Stomach (tissue), 9 donors: Measurements from ENCODE around the gene CFAP65. TPM values are rescaled to one million over a fixed set of nuclear protein-coding genes. Genes with fewer than 3 reads are reported as not detected.

Experiments used
- DNase-seq, 2 donors: peaks; one replicate each; pipeline versions ENCODE4 v3.0.0 to v3.0.0-alpha.2; 2013 to 2019
- H3K27ac ChIP-seq, 5 donors: fragments of 200-600 bp in 4 of 5; sonication (generic) in 4 of 5; one replicate each; pipeline ENCODE4 v1.5.1; 2013 to 2019; ENCODE audit warnings: mild to moderate bottlenecking in 1 of 5, moderate library complexity in 1 of 5
- H3K27me3 ChIP-seq, 3 donors: fragments of 200-600 bp; sonication (generic); one replicate each; pipeline ENCODE4 v1.5.1; 2017 to 2019; ENCODE audit warnings: mixed run types in 1 of 3
- H3K36me3 ChIP-seq, 4 donors: fragments of 200-600 bp; sonication (generic); 1 replicate in 3 of 4; 2 replicates in 1 of 4; pipeline ENCODE4 v1.5.1; 2016 to 2019
- H3K4me1 ChIP-seq, 4 donors: fragments of 200-600 bp; sonication (generic); one replicate each; pipeline ENCODE4 v1.5.1; 2016 to 2019
- H3K4me3 ChIP-seq, 4 donors: fragments of 200-600 bp; sonication (generic) in 3 of 4; one replicate each; pipeline ENCODE4 v1.5.1; 2016 to 2019; ENCODE audit warnings: mild to moderate bottlenecking in 1 of 4
- H3K9me3 ChIP-seq, 4 donors: fragments of 200-600 bp; sonication (generic); one replicate each; pipeline ENCODE4 v1.5.1; 2016 to 2019
- CTCF ChIP-seq, 7 experiments: fragments of 450-650 bp in 4 of 7; fragments of 200-600 bp in 3 of 7; sonication (generic) in 3 of 7; IDR thresholded peaks; one replicate each; pipeline ENCODE4 v1.5.1; 2016 to 2019; ENCODE audit warnings: antibody characterized with exemption in 7 of 7, control low read depth in 2 of 7, mild to moderate bottlenecking in 1 of 7
- EP300 ChIP-seq: sonication (generic); formaldehyde crosslinking; IDR thresholded peaks from one replicate; pipeline ENCODE4 v1.6.1; 2017; ENCODE audit warnings: antibody characterized with exemption
- POLR2A ChIP-seq, 4 donors: fragments of 450-650 bp; IDR thresholded peaks; one replicate each; pipeline ENCODE4 v1.6.1; 2016; ENCODE audit warnings: antibody characterized with exemption in 4 of 4, control low read depth in 2 of 4, mild to moderate bottlenecking in 1 of 4, moderate library complexity in 1 of 4
- POLR2AphosphoS5 ChIP-seq, 3 donors: sonication (generic); formaldehyde crosslinking; IDR thresholded peaks; one replicate each; pipeline ENCODE4 v1.6.1; 2016; ENCODE audit warnings: antibody characterized with exemption in 3 of 3
- WGBS, 5 donors: extraction: QIAGEN DNeasy Blood & Tissue Kit in 3 of 5; methylation state at CpG; one replicate each; pipeline versions ENCODE4 v1.1.5 to v1.1.7; 2013 to 2018; 5-methylcytosine and 5-hydroxymethylcytosine counted together
- intact Hi-C: fragments of 100-400 bp; cut with DNase I; formaldehyde crosslinking; loops from one replicate; pipeline ENCODE4 v1.15.1; 2023; ENCODE audit warnings: low total_unique reads
- polyA plus RNA-seq, 3 donors: library from polyadenylated mRNA; stranded (reverse); fragments of 200-250 nt; gene quantifications; one replicate each; pipeline ENCODE4 v1.2.3, GENCODE V29; 2013
- small RNA-seq, 4 donors: library from RNA; depleted of rRNA; stranded (forward); fragments of <200 nt; gene quantifications; one replicate each; pipeline ENCODE3, GENCODE V24; 2016
- total RNA-seq, 5 donors: library from RNA; depleted of rRNA; stranded (reverse); fragments of >200 nt; gene quantifications; one replicate each; pipeline versions ENCODE4 v1.1.0 to v1.2.3, GENCODE V29; 2014 to 2016
- donor health status: healthy with polysubstance abuse.
- donor health status: Bipolar disorder and iron deficiency.
- donor health status: healthy.

CFAP65 gene
- total and polyA plus RNA-seq, 8 donors = 0.10 to 2.6 TPM; not detected in 6

- TF ChIP-seq CTCF (IDR thresholded peaks at IDR 0.05) (no peak), POLR2A (IDR thresholded peaks at IDR 0.05) (no peak), EP300 (no peak), POLR2AphosphoS5 (IDR thresholded peaks at IDR 0.05) (no peak)
- Histone ChIP-seq H3K27ac (no peak overlapping the region), H3K27me3 (peaks cover 32 to 99% (median 59%) of the 10 kb centered on the region in 3 donors), H3K4me3 (no peak overlapping the region), H3K36me3 (no peaks in the 10 kb centered on the region), H3K9me3 (peaks cover 0 to 4% (median 0%) of the 10 kb centered on the region in 4 donors), H3K4me1 (peaks cover 17 to 25% (median 23%) of the 10 kb centered on the region in 4 donors)
- peak in 1 of 2 donors; percentile 52 for DNase-seq
- 50 to 70% (median 56%) methylated on average over 4 of the region's 4 CpGs for WGBS, 5 donors
- intact Hi-C loops = no loop called here
Observed at GRCh38 chr2:218957671-218958070, 83.6 kb downstream of the CFAP65 start.

- no peaks in the 10 kb centered on the region for H3K9me3 ChIP-seq
- H3K36me3 ChIP-seq = no peaks in the 10 kb centered on the region
- no peak for DNase-seq
- 41 to 69% (median 48%) methylated on average over 1 of the region's 1 CpG for WGBS, 5 donors
- TF ChIP-seq POLR2A (IDR thresholded peaks at IDR 0.05) = no peak
- TF ChIP-seq CTCF (IDR thresholded peaks at IDR 0.05) = no peak
- no peak for TF ChIP-seq EP300
- no peak for TF ChIP-seq POLR2AphosphoS5 (IDR thresholded peaks at IDR 0.05)
- intact Hi-C loops = no loop called here
- H3K27ac ChIP-seq = no peak overlapping the region
- H3K4me1 ChIP-seq = peaks cover 17 to 22% (median 20%) of the 10 kb centered on the region in 4 donors
- H3K4me3 ChIP-seq = no peak overlapping the region
- H3K27me3 ChIP-seq = peaks cover 16 to 98% (median 42%) of the 10 kb centered on the region in 3 donors
Observed at GRCh38 chr2:218956039-218956438, 85.3 kb downstream of the CFAP65 start.

- H3K27ac ChIP-seq = no peak overlapping the region
- intact Hi-C loops = no loop called here
- TF ChIP-seq POLR2AphosphoS5 (IDR thresholded peaks at IDR 0.05) (no peak), CTCF (IDR thresholded peaks at IDR 0.05) (no peak)
- H3K4me1 ChIP-seq = peaks cover 7 to 10% (median 8%) of the 10 kb centered on the region in 4 donors
- WGBS, 5 donors = 80 to 84% (median 82%) methylated on average over 8 of the region's 8 CpGs
- H3K27me3 ChIP-seq = peaks cover 3 to 98% (median 29%) of the 10 kb centered on the region in 3 donors
- no peak overlapping the region for H3K4me3 ChIP-seq
- no peak for DNase-seq
- no peaks in the 10 kb centered on the region for H3K36me3 ChIP-seq
- H3K9me3 ChIP-seq = no peaks in the 10 kb centered on the region
Observed at GRCh38 chr2:218954541-218955300, 86.6 kb downstream of the CFAP65 start.

- Histone ChIP-seq H3K27me3 (peaks cover 0 to 95% (median 17%) of the 10 kb centered on the region in 3 donors), H3K27ac (no peak overlapping the region), H3K36me3 (no peaks in the 10 kb centered on the region), H3K4me3 (no peak overlapping the region), H3K4me1 (no peaks in the 10 kb centered on the region), H3K9me3 (no peaks in the 10 kb centered on the region)
- DNase-seq = no peak
- intact Hi-C loops = no loop called here
- 68 to 82% (median 71%) methylated on average over 14 to 18 of the region's 18 CpGs for WGBS, 5 donors
- TF ChIP-seq POLR2AphosphoS5 (IDR thresholded peaks at IDR 0.05) (no peak), POLR2A (IDR thresholded peaks at IDR 0.05) (no peak), CTCF (IDR thresholded peaks at IDR 0.05) (no peak), EP300 (no peak)
Observed at GRCh38 chr2:218953366-218953954, 87.9 kb downstream of the CFAP65 start.

Small RNA genes lying within 50 kb of the gene (small RNA-seq; reads per million reads assigned to genes)
- gene MIR3131 = 0 to 5.1 (median 0.63) reads per million in 4 donors
- gene MIR375 = 16,733 to 59,010 (median 25,328) reads per million in 4 donors

Other genes with a start within 250 kb of the CFAP65 start
- not detected for gene PRKAG3, start 209.7 kb downstream of the CFAP65 start, total RNA-seq
- gene PRKAG3, start 209.7 kb downstream of the CFAP65 start, polyA plus RNA-seq = not detected
- 1 to 10 TPM in 2 of 5 donors, not detected in 3; 1.8 to 3.3 TPM for gene WNT6, start 181.7 kb downstream of the CFAP65 start, total RNA-seq
- 1 to 10 TPM in 1 of 3 donors, under 1 TPM in 2; 0.25 to 2.9 (median 0.76) TPM for gene WNT6, start 181.7 kb downstream of the CFAP65 start, polyA plus RNA-seq
- gene WNT10A, start 160.7 kb downstream of the CFAP65 start, total RNA-seq = 1 to 10 TPM in 1 of 5 donors, not detected in 4; 4.3 TPM
- gene WNT10A, start 160.7 kb downstream of the CFAP65 start, polyA plus RNA-seq = 1 to 10 TPM in 1 of 3 donors, not detected in 2; 6.7 TPM
- gene CDK5R2, start 81.8 kb downstream of the CFAP65 start, total RNA-seq = under 1 TPM in 3 of 5 donors, not detected in 2; 0.37 to 0.58 (median 0.45) TPM
- under 1 TPM; 0.20 to 0.56 (median 0.46) TPM for gene CDK5R2, start 81.8 kb downstream of the CFAP65 start, polyA plus RNA-seq
- gene FEV, start 56.3 kb downstream of the CFAP65 start, total RNA-seq = 1 to 10 TPM in 1 of 5 donors, not detected in 4; 1.3 TPM
- gene FEV, start 56.3 kb downstream of the CFAP65 start, polyA plus RNA-seq = 1 to 10 TPM in 1 of 3 donors, under 1 TPM in 2; 0.28 to 6.4 (median 0.87) TPM
- 1 to 10 TPM in 1 of 5 donors, not detected in 4; 2.8 TPM for gene CRYBA2, start 48.1 kb downstream of the CFAP65 start, total RNA-seq
- 1 to 10 TPM; 1.2 to 7.5 (median 3.7) TPM for gene CRYBA2, start 48.1 kb downstream of the CFAP65 start, polyA plus RNA-seq
- gene IHH, start 19.4 kb upstream of the CFAP65 start, total RNA-seq = 10 to 100 TPM in 4 of 5 donors, under 1 TPM in 1; 0.58 to 59.1 (median 16.5) TPM
- gene IHH, start 19.4 kb upstream of the CFAP65 start, polyA plus RNA-seq = 1 to 10 TPM; 6.4 to 9.0 (median 7.8) TPM
- gene NHEJ1, start 119.3 kb upstream of the CFAP65 start, total RNA-seq = 10 to 100 TPM in 3 of 5 donors, 1 to 10 TPM in 2; 4.5 to 25.5 (median 13.2) TPM
- gene NHEJ1, start 119.3 kb upstream of the CFAP65 start, polyA plus RNA-seq = 10 to 100 TPM; 10.3 to 19.1 (median 10.4) TPM
- 1 to 10 TPM in 2 of 5 donors, under 1 TPM in 3; 0.45 to 4.1 (median 0.92) TPM for gene SLC23A3, start 128.5 kb upstream of the CFAP65 start, total RNA-seq
- 1 to 10 TPM in 1 of 3 donors, under 1 TPM in 1, not detected in 1; 0.50 to 2.3 TPM for gene SLC23A3, start 128.5 kb upstream of the CFAP65 start, polyA plus RNA-seq
- 10 to 100 TPM; 12.8 to 48.2 (median 36.2) TPM for gene CNPPD1, start 135.4 kb upstream of the CFAP65 start, total RNA-seq
- 10 to 100 TPM; 26.5 to 45.5 (median 34.2) TPM for gene CNPPD1, start 135.4 kb upstream of the CFAP65 start, polyA plus RNA-seq
- 10 to 100 TPM; 31.9 to 97.3 (median 43.9) TPM for gene RETREG2, start 136.8 kb upstream of the CFAP65 start, total RNA-seq
- gene RETREG2, start 136.8 kb upstream of the CFAP65 start, polyA plus RNA-seq = 10 to 100 TPM; 23.9 to 52.5 (median 25.1) TPM
- gene ZFAND2B, start 165.3 kb upstream of the CFAP65 start, total RNA-seq = 10 to 100 TPM; 21.3 to 79.7 (median 33.8) TPM
- gene ZFAND2B, start 165.3 kb upstream of the CFAP65 start, polyA plus RNA-seq = 10 to 100 TPM; 45.0 to 81.3 (median 46.6) TPM
- gene ABCB6, start 177.4 kb upstream of the CFAP65 start, total RNA-seq = 10 to 100 TPM in 4 of 5 donors, 1 to 10 TPM in 1; 8.2 to 41.5 (median 29.5) TPM
- gene ABCB6, start 177.4 kb upstream of the CFAP65 start, polyA plus RNA-seq = 10 to 100 TPM in 2 of 3 donors, 1 to 10 TPM in 1; 8.4 to 47.8 (median 14.5) TPM
- 100 to 1,000 TPM in 1 of 5 donors, 10 to 100 TPM in 3, 1 to 10 TPM in 1; 1.4 to 100 (median 23.1) TPM for gene ATG9A, start 188.1 kb upstream of the CFAP65 start, total RNA-seq
- gene ATG9A, start 188.1 kb upstream of the CFAP65 start, polyA plus RNA-seq = 10 to 100 TPM in 1 of 3 donors, 1 to 10 TPM in 2; 6.3 to 13.5 (median 7.2) TPM
- gene ANKZF1, start 188.3 kb upstream of the CFAP65 start, total RNA-seq = 100 to 1,000 TPM in 3 of 5 donors, 10 to 100 TPM in 2; 33.9 to 263 (median 138) TPM
- gene ANKZF1, start 188.3 kb upstream of the CFAP65 start, polyA plus RNA-seq = 10 to 100 TPM; 27.8 to 36.6 (median 33.4) TPM
- 10 to 100 TPM in 1 of 5 donors, 1 to 10 TPM in 2, under 1 TPM in 1, not detected in 1; 0.58 to 31.4 (median 4.5) TPM for gene GLB1L, start 203.9 kb upstream of the CFAP65 start, total RNA-seq
- gene GLB1L, start 203.9 kb upstream of the CFAP65 start, polyA plus RNA-seq = 1 to 10 TPM; 2.6 to 4.9 (median 2.6) TPM
- 10 to 100 TPM in 4 of 5 donors, 1 to 10 TPM in 1; 1.2 to 55.6 (median 23.7) TPM for gene STK16, start 204.0 kb upstream of the CFAP65 start, total RNA-seq
- gene STK16, start 204.0 kb upstream of the CFAP65 start, polyA plus RNA-seq = 10 to 100 TPM; 38.8 to 55.9 (median 45.1) TPM
- not detected for gene TUBA4B, start 211.7 kb upstream of the CFAP65 start, total RNA-seq
- gene TUBA4B, start 211.7 kb upstream of the CFAP65 start, polyA plus RNA-seq = not detected
- gene TUBA4A, start 212.4 kb upstream of the CFAP65 start, total RNA-seq = 100 to 1,000 TPM in 1 of 5 donors, 10 to 100 TPM in 4; 18.7 to 141 (median 27.2) TPM
- 10 to 100 TPM; 28.9 to 68.8 (median 51.0) TPM for gene TUBA4A, start 212.4 kb upstream of the CFAP65 start, polyA plus RNA-seq
- gene DNAJB2, start 237.8 kb upstream of the CFAP65 start, total RNA-seq = 10 to 100 TPM; 24.4 to 88.8 (median 47.8) TPM
- gene DNAJB2, start 237.8 kb upstream of the CFAP65 start, polyA plus RNA-seq = 10 to 100 TPM; 62.5 to 85.8 (median 77.5) TPM